Muscle layer of colon (tissue), 2 donors: ENCODE measurements around the gene MAPK6.
"Not testable (repeated sequence)": the region's sequence is repeated elsewhere in the genome, so short reads cannot be mapped to it uniquely, and the experiment has no call there.

Source experiments
- H3K27ac ChIP-seq: one replicate; pipeline ENCODE4 v1.7.0; 2013; ENCODE audit warnings: low read depth, mild to moderate bottlenecking, low read length, moderate library complexity
- H3K27me3 ChIP-seq, 2 donors: one replicate each; pipeline ENCODE4 v1.7.0; 2013; ENCODE audit warnings: low read length in 2 of 2, mild to moderate bottlenecking in 2 of 2; ENCODE audit not compliant: insufficient read depth in 2 of 2, control insufficient read depth in 1 of 2
- H3K36me3 ChIP-seq: one replicate; pipeline ENCODE4 v1.7.0; 2013; ENCODE audit warnings: mild to moderate bottlenecking, low read length; ENCODE audit not compliant: insufficient read depth
- H3K4me1 ChIP-seq: one replicate; pipeline ENCODE4 v1.7.0; 2013; ENCODE audit warnings: mild to moderate bottlenecking, low read length; ENCODE audit not compliant: insufficient read depth
- H3K4me3 ChIP-seq, 2 donors: one replicate each; pipeline ENCODE4 v1.7.0; 2013; ENCODE audit warnings: low read length in 2 of 2, low read depth in 1 of 2, mild to moderate bottlenecking in 1 of 2, moderate library complexity in 1 of 2
- H3K9ac ChIP-seq: one replicate; pipeline ENCODE4 v1.7.0; 2013; ENCODE audit warnings: low read length
- H3K9me3 ChIP-seq: one replicate; pipeline ENCODE4 v1.7.0; 2013; ENCODE audit warnings: mild to moderate bottlenecking, low read length
- donor health status: abdominal sarcoma.
- donor health status: Adenocarcinoma of cecum.

Gene MAPK6

DNA sequence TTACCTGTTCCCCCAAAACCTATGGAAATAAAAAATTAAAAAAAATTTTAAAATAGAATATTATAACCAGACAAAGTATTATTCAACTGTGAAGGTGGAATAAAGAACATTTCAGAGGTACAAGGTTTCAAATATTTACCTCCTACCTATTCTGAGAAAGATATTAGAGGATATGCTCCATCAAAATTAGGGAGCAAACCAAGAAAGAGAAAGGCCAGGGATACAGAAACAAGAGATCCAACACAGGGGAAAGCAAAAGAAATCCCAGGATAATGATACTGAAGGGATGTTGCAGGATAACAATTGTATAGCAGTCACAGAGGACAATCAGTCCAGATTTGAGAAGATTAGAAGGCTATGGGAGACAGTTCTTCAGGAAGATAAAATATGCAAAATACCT, 71.2 kb downstream of the MAPK6 start:
- H3K27ac ChIP-seq = no peak overlapping the region
- peaks cover 10% of the 10 kb centered on the region for H3K9me3 ChIP-seq
- no peaks in the 10 kb centered on the region for H3K36me3 ChIP-seq
- no peak overlapping the region for H3K4me3 ChIP-seq
- peaks cover 23% of the 10 kb centered on the region for H3K4me1 ChIP-seq
- no peaks in the 10 kb centered on the region for H3K27me3 ChIP-seq
- H3K9ac ChIP-seq = no peak overlapping the region

DNA sequence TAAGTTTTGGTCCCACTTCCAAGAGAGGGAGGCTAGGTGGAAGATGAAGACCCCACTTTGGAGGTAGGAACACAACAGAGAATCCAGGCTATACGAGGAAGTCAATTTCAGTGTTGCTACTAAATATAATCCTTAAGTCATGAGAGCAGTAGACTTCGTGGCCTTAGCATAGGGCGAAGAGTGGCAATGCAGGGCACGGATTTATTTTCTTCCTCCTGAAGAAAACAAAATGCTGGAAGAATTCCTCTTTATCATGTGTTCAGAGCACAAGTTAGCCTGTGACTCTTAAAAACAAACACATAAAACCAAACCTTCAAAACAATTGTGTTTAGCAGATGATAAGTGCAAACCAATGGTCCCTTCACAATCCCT, 74.1 kb downstream of the MAPK6 start:
- peaks cover 24% of the 10 kb centered on the region for H3K4me1 ChIP-seq
- no peaks in the 10 kb centered on the region for H3K27me3 ChIP-seq
- no peak overlapping the region for H3K27ac ChIP-seq
- H3K36me3 ChIP-seq = no peaks in the 10 kb centered on the region
- no peak overlapping the region for H3K4me3 ChIP-seq
- no peak overlapping the region for H3K9ac ChIP-seq
- no peaks in the 10 kb centered on the region for H3K9me3 ChIP-seq

DNA sequence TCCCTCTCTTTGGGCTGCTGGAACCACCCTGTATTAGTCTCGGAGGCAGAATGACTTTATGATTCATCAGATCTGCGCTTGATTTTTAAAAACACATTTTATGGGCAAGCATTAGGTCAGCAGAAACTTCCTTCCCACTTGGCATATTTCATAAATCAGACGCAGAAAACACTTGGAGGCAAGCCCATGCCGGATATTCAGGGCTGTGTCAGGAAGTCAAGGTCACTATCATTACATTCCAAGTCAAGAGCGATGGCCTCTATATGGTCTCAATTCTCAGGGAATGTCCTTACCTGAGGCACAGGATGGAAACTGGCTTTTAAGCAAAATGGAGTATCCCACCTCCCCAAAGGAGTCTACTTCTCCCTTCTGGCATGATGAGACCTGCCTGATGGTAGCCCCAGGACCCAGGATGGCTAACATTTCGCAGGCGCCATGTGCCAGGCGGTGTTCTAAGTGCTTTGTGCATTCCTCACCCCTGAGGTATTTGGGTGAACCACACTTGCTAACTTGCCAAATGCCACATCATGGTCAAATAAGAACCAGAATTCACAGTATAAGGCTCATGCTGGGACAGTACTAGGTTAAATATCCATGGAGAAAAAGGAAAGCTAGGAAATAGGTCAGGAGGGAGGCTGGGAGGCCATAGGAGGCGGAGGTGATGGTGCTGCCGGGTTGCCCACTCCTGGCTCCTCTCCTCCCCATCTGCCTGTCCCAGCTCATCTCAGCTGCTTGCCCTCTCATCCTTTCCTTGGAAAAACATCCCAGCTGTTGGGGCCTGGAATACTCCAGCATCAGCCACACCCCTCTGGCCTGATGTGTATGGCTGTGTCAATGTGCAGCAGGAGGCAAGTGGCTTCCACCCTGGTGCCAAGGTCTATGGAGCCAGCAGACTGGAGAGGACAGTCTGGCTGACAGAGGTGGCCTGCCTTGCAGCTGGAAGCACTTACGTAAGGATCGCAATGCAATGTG, 74.8 kb downstream of the MAPK6 start:
- H3K4me1 ChIP-seq = peaks cover 24% of the 10 kb centered on the region
- H3K27ac ChIP-seq = no peak overlapping the region
- no peaks in the 10 kb centered on the region for H3K36me3 ChIP-seq
- H3K9ac ChIP-seq = no peak overlapping the region
- no peaks in the 10 kb centered on the region for H3K9me3 ChIP-seq
- no peak overlapping the region for H3K4me3 ChIP-seq
- no peaks in the 10 kb centered on the region for H3K27me3 ChIP-seq

DNA sequence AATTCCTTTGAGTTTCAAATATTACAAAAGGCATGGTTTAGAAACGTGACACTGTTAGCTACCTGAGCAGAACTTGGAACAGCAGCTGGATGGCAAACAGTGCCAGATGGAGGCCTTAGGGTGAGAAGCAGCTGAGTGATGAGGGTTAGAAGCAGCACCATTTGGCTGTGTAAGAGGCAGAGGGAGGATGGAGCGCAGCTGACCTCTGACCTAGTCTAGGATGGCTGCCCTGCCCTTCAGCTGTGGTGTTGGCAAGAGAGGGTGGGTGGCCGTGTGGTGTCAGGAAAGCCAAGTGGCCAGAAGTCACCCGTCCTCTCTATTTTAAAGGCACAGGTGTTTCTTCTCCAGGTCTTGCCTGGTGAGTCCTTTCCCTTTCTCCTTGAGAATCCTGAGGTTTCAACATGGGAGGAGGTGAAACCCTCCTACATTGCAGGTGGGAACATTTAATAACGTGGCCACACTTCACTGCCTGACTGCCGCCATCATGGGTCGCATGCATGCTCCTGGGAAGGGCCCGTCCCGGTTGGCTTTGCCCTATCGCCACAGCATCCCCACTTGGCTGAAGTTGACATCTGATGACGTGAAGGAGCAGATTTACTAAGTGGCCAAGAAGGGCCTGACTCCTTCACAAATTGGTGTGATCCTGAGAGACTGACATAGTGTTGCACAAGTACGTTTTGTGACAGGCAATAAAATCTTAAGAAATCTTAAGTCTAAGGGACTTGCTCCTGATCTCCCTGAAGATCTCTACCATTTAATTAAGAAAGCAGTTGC, 76.0 kb downstream of the MAPK6 start:
- Histone ChIP-seq H3K27me3 (no peaks in the 10 kb centered on the region), H3K9me3 (no peaks in the 10 kb centered on the region), H3K9ac (no peak overlapping the region), H3K27ac (no peak overlapping the region), H3K4me3 (no peak overlapping the region), H3K36me3 (no peaks in the 10 kb centered on the region), H3K4me1 (peaks cover 24% of the 10 kb centered on the region)

DNA sequence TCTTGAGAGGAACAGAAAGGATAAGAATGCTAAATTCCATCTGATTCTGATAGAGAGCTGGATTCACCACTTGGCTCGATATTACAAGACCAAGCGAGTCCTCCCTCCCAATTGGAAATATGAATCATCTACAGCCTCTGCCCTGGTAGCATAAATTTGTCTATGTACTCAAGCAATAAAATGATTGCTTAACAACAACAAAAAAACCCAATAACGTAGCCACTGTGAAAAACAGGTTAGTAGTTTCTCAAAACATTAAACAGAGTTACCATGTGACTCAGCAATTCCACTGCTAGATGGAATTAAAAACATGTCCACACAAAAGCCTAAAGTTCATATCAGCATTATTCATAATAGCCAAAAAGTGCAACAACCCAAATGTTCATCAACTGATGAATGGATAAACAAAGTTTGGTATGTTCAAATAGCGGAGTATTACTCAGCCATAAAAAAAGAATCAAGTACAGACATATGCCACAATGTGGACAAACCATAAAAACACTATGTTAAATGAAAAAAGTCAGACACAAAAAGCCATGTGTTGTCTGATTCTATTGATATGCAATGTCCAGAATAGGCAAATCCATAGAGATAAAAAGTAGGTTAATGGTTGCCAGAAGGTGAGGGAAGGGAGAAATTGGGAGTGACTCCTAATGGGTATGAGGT, 76.7 kb downstream of the MAPK6 start:
- Histone ChIP-seq H3K27ac (no peak overlapping the region), H3K9me3 (no peaks in the 10 kb centered on the region), H3K4me1 (peaks cover 24% of the 10 kb centered on the region), H3K27me3 (no peaks in the 10 kb centered on the region), H3K9ac (no peak overlapping the region), H3K36me3 (no peaks in the 10 kb centered on the region), H3K4me3 (no peak overlapping the region)

DNA sequence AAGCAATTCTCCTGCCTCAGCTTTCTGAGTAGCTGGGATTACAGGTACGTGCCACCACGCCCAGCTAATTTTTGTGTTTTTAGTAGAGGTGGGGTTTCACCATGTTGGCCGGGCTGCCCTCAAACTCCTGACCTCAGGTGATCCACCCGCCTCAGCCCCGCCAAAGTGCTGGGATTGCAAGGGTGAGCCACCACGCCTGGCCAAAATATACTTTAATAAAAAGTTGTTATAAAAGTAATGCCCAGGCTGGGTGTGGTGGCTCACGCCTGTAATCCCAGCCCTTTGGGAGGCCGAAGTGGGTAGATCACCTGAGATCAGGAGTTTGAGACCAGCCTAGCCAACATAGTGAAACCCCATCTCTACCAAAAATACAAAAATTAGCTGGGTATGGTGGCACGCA, 77.5 kb downstream of the MAPK6 start:
- not testable (repeated sequence) for H3K9ac ChIP-seq, H3K4me3 ChIP-seq, H3K27ac ChIP-seq, H3K36me3 ChIP-seq, H3K27me3 ChIP-seq, H3K9me3 ChIP-seq
- H3K4me1 ChIP-seq = peaks cover 24% of the 10 kb centered on the region

DNA sequence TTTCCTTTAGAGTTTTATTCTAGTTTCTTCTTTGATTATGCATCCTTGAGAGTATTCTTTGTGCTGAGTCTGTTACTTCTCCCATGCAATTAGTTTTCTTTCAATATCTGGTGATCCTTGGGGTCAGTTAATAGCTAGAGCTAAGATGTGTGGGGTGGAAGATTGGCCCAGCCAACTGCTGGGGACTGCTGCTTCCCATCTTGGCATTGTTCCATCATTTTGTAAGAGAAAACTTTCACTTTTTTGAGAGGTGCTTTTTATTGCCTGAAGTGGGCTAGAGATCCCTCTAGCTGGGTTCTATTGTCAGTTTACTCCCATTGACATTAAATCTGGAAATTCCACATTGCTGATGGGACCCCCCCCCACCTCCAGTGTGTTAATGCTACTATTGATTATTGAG, 78.2 kb downstream of the MAPK6 start:
- H3K9ac ChIP-seq = no peak overlapping the region
- H3K4me3 ChIP-seq = no peak overlapping the region
- no peaks in the 10 kb centered on the region for H3K9me3 ChIP-seq
- no peaks in the 10 kb centered on the region for H3K36me3 ChIP-seq
- H3K4me1 ChIP-seq = peaks cover 24% of the 10 kb centered on the region
- H3K27me3 ChIP-seq = no peaks in the 10 kb centered on the region
- H3K27ac ChIP-seq = no peak overlapping the region

DNA sequence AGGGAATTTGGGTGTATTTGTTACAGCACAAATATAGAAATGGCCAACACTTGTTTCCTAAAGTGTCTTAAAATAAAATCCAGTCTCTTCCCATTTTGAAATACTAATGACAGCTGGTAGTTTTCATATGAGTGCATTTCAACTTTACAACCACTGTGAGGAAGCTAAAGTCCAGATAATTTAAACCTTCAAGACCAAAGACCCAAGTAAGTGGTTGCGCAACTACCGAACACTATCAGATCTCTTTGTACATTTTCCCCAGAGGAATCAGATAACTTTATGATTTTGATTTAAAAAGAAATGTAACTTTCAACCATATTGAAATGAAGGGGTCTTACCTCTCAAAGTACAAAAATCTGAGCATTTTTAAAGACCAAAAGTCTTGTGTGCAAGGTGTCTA, 79.3 kb downstream of the MAPK6 start:
- no peaks in the 10 kb centered on the region for H3K36me3 ChIP-seq
- no peaks in the 10 kb centered on the region for H3K27me3 ChIP-seq
- no peak overlapping the region for H3K4me3 ChIP-seq
- H3K9ac ChIP-seq = no peak overlapping the region
- H3K4me1 ChIP-seq = peaks cover 19% of the 10 kb centered on the region
- no peaks in the 10 kb centered on the region for H3K9me3 ChIP-seq
- H3K27ac ChIP-seq = no peak overlapping the region

DNA sequence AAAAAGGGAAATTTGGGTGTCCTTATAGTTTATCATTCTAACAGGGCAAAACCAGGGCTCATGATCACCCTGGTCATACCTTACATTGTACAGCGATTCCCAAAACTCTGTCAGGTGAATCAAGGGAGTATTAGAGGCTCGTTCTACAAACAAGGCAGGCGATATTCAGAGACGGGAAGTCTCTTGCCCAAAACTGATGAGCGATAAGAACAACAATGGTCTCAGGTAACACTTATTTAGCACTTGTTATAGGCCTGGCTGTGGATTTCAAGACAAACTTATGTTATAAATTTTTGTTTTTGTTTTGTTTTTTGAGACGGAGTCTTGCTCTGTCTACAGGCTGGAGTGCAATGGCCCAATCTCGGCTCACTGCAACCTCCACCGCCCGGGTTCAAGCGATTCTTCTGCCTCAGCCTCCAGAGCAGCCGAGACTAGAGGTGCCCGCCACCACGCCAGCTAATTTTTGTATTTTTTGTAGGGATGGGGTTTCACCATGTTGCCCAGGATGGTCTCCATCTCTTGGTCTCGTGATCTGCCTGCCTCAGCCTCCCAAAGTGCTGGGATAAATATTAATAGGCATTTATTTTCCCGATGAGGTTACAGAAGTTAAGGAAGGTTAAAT, 80.7 kb downstream of the MAPK6 start:
- Histone ChIP-seq H3K36me3 (no peaks in the 10 kb centered on the region), H3K27ac (no peak overlapping the region), H3K9me3 (no peaks in the 10 kb centered on the region), H3K9ac (no peak overlapping the region), H3K4me1 (peaks cover 5% of the 10 kb centered on the region), H3K4me3 (no peak overlapping the region), H3K27me3 (no peaks in the 10 kb centered on the region)

DNA sequence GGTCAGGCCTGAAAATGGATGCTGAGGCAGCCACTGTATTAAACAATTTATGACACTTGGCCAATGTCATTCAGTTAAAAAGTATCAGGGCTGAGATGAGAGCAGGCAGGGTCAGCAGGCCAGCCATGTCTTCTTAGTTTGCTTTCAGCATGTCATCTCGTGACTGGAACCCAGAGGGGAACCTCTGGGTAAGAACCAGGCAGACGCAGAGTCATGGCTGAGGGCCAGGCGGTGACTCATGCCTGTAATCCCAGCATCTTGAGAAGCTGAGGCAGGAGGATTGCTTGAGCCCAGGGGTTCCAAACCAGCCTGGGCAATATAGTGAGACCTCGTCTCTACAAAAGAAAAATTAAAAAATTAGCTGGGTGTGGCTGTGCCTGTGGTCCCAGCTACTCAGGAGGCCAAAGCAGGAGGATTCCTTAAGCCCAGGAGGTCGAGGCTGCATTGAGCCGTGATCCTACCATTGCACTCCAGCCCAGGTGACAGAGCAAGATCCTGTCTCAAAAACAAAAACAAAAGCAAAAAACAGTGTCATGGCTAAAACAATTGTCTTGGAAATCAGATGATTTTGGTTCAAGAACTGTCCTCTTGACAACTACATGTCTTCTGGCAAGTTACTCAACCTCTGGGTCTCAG, 81.9 kb downstream of the MAPK6 start:
- no peak overlapping the region for H3K4me3 ChIP-seq
- H3K27me3 ChIP-seq = no peaks in the 10 kb centered on the region
- H3K4me1 ChIP-seq = no peaks in the 10 kb centered on the region
- H3K36me3 ChIP-seq = no peaks in the 10 kb centered on the region
- no peaks in the 10 kb centered on the region for H3K9me3 ChIP-seq
- no peak overlapping the region for H3K27ac ChIP-seq
- no peak overlapping the region for H3K9ac ChIP-seq
